ENCODE measurements around the gene RMI2. TPM values are rescaled to one million over a fixed set of nuclear protein-coding genes. Genes with fewer than 3 reads are reported as not detected.

The RMI2 gene
- total RNA-seq, 4 donors from 2014 or later: 2.3 to 6.6 (median 3.5) TPM

DNA sequence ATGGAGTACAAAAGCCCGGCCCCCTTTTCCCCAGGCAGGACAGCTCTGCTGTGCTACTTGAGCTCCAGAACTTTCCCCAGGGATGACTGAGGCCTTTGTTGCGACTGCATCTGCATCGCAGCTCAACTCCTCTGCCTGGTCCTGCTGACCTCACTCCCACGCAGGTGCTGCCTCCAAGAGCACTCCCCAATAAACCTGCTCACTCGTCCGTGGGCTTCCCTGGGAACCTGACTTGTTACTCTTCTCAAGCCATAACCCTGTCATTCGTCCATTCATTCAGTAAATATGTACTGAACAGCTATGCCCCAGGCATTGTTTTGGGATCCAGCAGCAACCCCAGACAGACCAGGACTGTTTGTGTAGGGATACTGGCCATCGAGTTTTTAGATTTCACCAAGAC lies 11.6 kb upstream of the RMI2 start:
- no peaks in the 10 kb centered on the region for H3K36me3 ChIP-seq
- no peaks in the 10 kb centered on the region for H3K27me3 ChIP-seq
- H3K9me3 ChIP-seq: no peaks in the 10 kb centered on the region
- no peak overlapping the region for H3K27ac ChIP-seq
- no peak for TF ChIP-seq CTCF (IDR thresholded peaks at IDR 0.05)
- TF ChIP-seq POLR2A (IDR thresholded peaks at IDR 0.05): no peak
- H3K4me3 ChIP-seq: no peak overlapping the region
- H3K4me1 ChIP-seq: peaks cover 0 to 11% (median 5%) of the 10 kb centered on the region in 4 donors
- no peak for DNase-seq

- H3K36me3 ChIP-seq: no peaks in the 10 kb centered on the region
- no peaks in the 10 kb centered on the region for H3K9me3 ChIP-seq
- H3K27me3 ChIP-seq: no peaks in the 10 kb centered on the region
- H3K4me1 ChIP-seq: no peaks in the 10 kb centered on the region
- H3K27ac ChIP-seq: no peak overlapping the region
- no peak overlapping the region for H3K4me3 ChIP-seq
- TF ChIP-seq POLR2A (IDR thresholded peaks at IDR 0.05) (no peak), CTCF (IDR thresholded peaks at IDR 0.05) (no peak)
- DNase-seq: no peak
These were observed 10.3 kb upstream of the RMI2 start for GRCh38 chr16:11334831-11335404.

DNA sequence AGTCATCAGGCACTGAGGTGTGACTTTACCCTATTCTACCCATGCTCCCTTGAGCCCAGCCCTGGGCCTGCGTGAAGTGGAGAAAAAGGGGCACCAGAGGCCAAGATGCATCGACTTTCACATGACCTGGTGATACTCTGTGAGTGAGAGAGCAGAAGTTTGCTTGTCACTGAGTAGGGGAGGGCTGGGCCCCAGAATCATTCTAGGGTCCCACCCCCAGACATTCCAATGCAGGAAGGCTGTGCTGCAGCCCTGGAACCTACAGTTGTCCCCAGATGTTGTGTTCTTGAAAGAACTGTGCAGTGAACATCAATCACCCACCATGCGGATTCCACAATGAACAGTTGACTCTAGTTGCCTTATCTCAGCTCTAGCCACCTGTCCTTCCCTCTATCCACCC lies 6.2 kb upstream of the RMI2 start:
- TF ChIP-seq POLR2A (IDR thresholded peaks at IDR 0.05) (no peak), CTCF (IDR thresholded peaks at IDR 0.05) (no peak)
- no peak for DNase-seq
- no peaks in the 10 kb centered on the region for H3K9me3 ChIP-seq
- no peaks in the 10 kb centered on the region for H3K36me3 ChIP-seq
- no peak overlapping the region for H3K27ac ChIP-seq
- no peak overlapping the region for H3K4me3 ChIP-seq
- H3K4me1 ChIP-seq: no peaks in the 10 kb centered on the region
- H3K27me3 ChIP-seq: no peaks in the 10 kb centered on the region

DNA sequence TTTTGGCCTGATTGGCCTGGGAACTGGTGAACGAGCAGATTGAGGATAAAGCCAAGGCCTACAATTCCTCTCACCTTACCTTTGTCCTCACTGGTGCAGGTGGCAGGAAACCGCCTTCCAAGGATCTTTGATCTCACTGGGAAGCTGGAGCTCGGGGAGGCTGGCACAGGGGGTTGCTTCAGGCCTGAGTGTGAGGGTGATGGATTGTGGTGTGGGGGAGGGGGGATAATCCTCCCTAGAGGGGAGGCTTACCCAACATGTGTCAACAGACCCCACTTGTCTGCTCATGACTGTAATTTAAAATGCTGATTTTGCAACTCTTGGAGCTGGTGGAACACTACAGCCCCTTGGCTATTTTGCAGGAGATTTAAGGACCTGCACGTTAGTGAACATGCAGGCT lies 4.5 kb upstream of the RMI2 start:
- no peak for DNase-seq
- no peaks in the 10 kb centered on the region for H3K9me3 ChIP-seq
- no peaks in the 10 kb centered on the region for H3K36me3 ChIP-seq
- no peaks in the 10 kb centered on the region for H3K27me3 ChIP-seq
- peaks cover 0 to 6% (median under 1%) of the 10 kb centered on the region in 4 donors for H3K4me1 ChIP-seq
- TF ChIP-seq POLR2A (IDR thresholded peaks at IDR 0.05) (no peak), CTCF (IDR thresholded peaks at IDR 0.05) (no peak)
- H3K4me3 ChIP-seq: no peak overlapping the region
- H3K27ac ChIP-seq: no peak overlapping the region

- H3K9me3 ChIP-seq: no peaks in the 10 kb centered on the region
- no peak for TF ChIP-seq POLR2A (IDR thresholded peaks at IDR 0.05)
- TF ChIP-seq CTCF (IDR thresholded peaks at IDR 0.05): no peak
- H3K27me3 ChIP-seq: no peaks in the 10 kb centered on the region
- H3K4me1 ChIP-seq: peaks cover 0 to 6% (median 1%) of the 10 kb centered on the region in 4 donors
- no peak overlapping the region for H3K4me3 ChIP-seq
- H3K36me3 ChIP-seq: no peaks in the 10 kb centered on the region
- DNase-seq: no peak
- no peak overlapping the region for H3K27ac ChIP-seq
These were observed 3.9 kb upstream of the RMI2 start for GRCh38 chr16:11341371-11341770.
